Fibroblast of the aortic adventitia (primary cell): Measurements from ENCODE around the gene SLC41A3. TPM values are rescaled to one million over a fixed set of nuclear protein-coding genes. Genes with fewer than 3 reads are reported as not detected.

Experiments used
- DNase-seq: peaks from one replicate; pipeline ENCODE4 v3.0.0-alpha.2; 2010; ENCODE audit warnings: low read depth
- H3K4me3 ChIP-seq: 2 replicates; pipeline ENCODE4 v1.5.1; 2011; ENCODE audit warnings: low read depth, mild to moderate bottlenecking, control low read depth, low read length, moderate library complexity
- total RNA-seq: library from RNA; depleted of rRNA; stranded (reverse); fragments of >200 nt; gene quantifications from 2 replicates; pipeline ENCODE4 v1.2.3, GENCODE V29; 2012; ENCODE audit warnings: low replicate concordance
- TF ChIP-seq, protein P1 (sequence below): IDR thresholded peaks from 2 replicates; pipeline ENCODE4 v1.5.1; 2011; ENCODE audit warnings: mild to moderate bottlenecking, low read length, control low read depth, inconsistent platforms; ENCODE audit not compliant: insufficient read depth

The SLC41A3 gene
- total RNA-seq, 1 donor, result 40.0 TPM

DNA sequence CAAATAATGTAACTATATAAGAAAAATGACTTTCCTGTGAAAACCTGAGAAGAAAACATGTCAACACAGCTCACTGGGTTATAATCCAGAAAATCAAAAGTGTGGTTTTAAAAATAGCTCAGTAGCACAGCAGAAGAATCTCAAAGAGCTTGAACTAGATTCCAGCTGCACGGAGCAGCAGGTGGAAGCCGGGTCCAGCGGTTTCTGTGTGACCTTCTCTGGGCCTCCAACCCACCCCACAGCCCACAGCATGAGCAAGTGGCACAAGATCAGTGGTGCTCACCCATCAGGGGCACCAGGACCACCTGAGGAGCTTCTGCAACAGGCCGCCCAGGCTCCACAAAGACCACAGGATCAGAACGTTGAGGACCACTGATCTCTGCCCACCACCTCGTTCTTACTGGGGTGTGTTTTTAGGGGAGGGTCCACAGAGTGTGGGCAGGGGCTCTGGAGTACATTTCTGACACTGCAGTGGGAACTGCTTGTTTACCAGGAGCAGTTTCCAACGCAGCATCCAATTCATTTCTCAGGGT, 23.2 kb downstream of the SLC41A3 start:
- TF ChIP-seq, protein P1, sequence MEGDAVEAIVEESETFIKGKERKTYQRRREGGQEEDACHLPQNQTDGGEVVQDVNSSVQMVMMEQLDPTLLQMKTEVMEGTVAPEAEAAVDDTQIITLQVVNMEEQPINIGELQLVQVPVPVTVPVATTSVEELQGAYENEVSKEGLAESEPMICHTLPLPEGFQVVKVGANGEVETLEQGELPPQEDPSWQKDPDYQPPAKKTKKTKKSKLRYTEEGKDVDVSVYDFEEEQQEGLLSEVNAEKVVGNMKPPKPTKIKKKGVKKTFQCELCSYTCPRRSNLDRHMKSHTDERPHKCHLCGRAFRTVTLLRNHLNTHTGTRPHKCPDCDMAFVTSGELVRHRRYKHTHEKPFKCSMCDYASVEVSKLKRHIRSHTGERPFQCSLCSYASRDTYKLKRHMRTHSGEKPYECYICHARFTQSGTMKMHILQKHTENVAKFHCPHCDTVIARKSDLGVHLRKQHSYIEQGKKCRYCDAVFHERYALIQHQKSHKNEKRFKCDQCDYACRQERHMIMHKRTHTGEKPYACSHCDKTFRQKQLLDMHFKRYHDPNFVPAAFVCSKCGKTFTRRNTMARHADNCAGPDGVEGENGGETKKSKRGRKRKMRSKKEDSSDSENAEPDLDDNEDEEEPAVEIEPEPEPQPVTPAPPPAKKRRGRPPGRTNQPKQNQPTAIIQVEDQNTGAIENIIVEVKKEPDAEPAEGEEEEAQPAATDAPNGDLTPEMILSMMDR, result no peak

DNA sequence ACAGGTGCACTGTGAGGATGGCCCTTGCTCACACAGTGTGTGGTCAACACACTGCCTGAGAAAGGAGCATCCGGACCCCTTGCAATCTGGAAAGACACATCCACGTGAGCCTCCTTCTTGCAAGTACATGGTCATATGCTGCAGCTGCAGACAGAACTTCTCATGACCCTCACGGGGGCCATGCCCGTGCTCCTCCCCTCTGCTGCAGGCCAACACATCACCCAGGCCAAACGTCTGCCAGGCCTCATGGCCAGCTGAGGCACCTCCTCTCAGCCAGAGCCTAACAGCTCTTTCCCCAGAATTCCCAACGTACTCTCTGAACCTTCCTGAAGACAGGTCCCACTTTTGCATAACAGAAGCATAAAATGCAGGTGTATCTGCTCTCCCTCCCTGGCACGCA, 25.3 kb downstream of the SLC41A3 start:
- no peak overlapping the region for H3K4me3 ChIP-seq
- TF ChIP-seq, protein P1, result no peak
- no peak for DNase-seq

More for the DNA sequence above, 23.2 kb downstream of the SLC41A3 start:
- H3K4me3 ChIP-seq, result no peak overlapping the region
- no peak for DNase-seq

DNA sequence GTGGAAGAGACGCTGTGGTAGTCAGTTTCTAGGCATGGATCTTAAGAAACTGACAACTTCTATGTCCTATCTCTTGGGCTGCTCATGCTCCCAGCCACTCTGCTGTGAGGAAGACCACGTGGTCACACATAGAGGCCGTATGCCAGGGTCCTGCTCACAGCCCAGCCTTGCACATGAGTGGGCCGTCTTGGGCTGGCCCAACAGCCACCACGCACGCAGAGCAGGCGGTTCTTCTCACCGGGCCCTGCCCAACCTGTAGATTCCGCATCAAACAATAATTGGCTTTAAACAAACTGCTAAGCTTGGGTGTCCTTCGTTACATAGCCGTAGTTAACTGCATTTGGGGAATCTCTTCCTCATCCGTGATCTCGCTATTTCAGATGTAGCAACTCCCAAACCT, 26.0 kb downstream of the SLC41A3 start:
- DNase-seq, result no peak
- no peak overlapping the region for H3K4me3 ChIP-seq
- TF ChIP-seq, protein P1, result no peak

DNA sequence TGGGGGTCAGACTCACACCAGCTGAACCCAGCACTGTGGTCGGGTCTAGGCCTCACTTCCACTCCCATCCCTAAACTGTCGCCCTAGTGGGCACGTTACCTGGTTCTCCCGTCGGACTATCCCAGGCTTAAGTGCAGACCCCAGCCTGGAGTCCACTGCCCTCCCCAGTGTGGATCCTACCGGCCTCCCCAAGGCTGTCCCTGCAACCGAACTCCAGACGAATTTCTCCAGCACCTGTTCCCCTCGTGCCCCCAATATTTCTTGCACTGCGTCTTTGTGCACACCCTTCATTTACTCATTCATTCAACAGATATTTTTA, 26.5 kb downstream of the SLC41A3 start:
- no peak overlapping the region for H3K4me3 ChIP-seq
- no peak for DNase-seq
- TF ChIP-seq, protein P1, result no peak

DNA sequence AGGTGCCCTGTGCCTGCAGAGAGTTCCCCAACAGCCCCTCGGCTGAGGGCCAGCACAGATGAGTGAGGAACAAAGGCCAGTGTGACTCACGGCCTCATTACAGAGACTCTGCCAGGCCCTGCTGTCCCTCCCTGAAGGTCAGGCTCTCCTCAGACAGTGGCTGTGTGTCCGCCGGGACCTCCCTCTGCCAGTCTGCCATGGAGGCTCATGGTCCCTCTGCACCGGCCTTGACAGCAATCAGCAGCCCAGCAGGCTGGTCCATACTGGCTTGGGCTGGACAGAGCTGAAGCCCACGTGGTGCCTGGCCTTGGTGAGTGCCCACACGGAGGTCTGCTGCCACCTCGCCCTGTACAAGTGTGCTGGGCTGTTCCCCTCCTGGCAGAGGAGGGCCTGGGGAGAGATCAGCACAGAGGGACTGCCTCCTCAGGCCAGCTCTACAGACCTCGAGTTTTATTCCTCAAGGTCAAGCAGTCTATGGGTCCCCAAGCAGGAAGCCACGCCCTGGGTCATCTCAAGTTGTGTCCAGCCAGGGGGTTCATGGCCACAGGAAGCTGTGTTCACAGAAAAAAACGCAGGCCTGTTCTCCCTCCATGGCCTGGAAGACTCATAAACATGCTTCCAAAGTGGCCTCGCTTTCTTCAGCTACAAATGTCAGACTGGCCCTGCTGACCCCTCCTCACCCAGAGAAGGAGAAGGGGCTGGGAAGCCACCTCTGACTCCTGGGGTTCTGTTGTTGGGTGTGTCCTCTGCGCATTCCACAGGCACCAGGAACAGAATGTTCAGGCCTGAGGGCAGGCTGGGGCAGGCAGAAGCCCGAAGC, 27.0 kb downstream of the SLC41A3 start:
- DNase-seq, result no peak
- H3K4me3 ChIP-seq, result no peak overlapping the region
- TF ChIP-seq, protein P1, result no peak

DNA sequence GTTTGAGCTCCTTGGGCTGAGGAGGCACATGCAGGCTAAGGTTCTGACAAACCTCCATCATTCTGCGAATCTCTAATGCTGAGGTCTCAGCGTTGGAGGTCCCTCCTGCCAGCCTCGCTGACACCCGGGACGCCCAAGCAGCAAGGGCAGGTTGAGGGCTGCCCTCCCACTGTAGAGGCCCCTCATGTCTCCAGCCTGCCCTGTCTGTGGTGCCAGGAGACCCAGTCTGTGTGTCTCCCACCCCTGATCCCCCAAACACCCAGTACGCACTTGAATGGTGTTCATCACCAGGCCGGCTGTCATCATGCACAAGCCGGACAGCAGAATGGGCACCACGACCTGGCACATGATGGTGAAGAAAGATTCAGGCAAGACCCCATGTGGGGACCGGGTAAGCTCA, 27.8 kb downstream of the SLC41A3 start:
- no peak overlapping the region for H3K4me3 ChIP-seq
- no peak for DNase-seq
- TF ChIP-seq, protein P1, result no peak
